ENCODE results near the gene UBE2E2.

UBE2E2 gene

GRCh38 chr3:23497156-23497555 lies 294.0 kb downstream of the UBE2E2 start:
- no peaks in the 10 kb centered on the region for H3K27me3 Mint-ChIP-seq
- H3K4me1 Mint-ChIP-seq (ENCODE audit: low read depth): no peaks in the 10 kb centered on the region
- H3K27ac Mint-ChIP-seq: no peak overlapping the region
- H3K4me3 Mint-ChIP-seq: no peak overlapping the region
- H3K9me3 Mint-ChIP-seq (ENCODE audit: low read depth): peaks cover 6% of the 10 kb centered on the region
- peaks cover 16% of the 10 kb centered on the region for H3K36me3 Mint-ChIP-seq

DNA sequence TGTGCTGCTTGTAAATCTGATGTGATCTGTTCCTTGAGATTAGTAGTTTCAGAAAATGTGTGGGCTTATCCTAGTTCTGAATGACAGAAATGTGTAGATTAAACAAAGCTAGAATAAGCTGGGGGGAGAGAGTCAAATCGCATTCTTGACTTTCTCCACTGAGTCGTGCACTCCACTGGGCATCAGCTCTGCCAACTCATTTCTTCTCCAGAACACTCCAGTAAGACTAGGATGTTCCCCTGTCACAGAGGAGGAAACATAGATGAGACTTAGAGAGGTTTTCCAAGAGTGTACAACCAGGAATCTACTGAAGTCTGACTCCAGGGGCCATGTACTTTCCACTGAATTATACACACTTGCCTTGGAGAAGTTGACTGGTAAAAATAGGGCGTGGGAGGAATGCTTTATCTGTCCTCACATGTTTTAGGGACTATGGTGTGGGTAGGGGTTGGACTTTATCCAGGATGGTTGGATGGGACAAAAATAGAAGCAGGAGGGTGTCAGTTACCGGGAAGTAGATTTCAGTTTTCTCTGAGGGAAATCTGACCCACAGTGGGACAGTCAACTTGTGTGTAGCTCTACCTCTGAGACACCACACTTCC lies 298.2 kb downstream of the UBE2E2 start:
- Mint-ChIP-seq H3K9me3 (ENCODE audit: low read depth) (peaks cover 6% of the 10 kb centered on the region), H3K4me3 (no peak overlapping the region), H3K27me3 (no peaks in the 10 kb centered on the region), H3K27ac (no peak overlapping the region), H3K36me3 (peaks cover 18% of the 10 kb centered on the region), H3K4me1 (ENCODE audit: low read depth) (no peaks in the 10 kb centered on the region)

DNA sequence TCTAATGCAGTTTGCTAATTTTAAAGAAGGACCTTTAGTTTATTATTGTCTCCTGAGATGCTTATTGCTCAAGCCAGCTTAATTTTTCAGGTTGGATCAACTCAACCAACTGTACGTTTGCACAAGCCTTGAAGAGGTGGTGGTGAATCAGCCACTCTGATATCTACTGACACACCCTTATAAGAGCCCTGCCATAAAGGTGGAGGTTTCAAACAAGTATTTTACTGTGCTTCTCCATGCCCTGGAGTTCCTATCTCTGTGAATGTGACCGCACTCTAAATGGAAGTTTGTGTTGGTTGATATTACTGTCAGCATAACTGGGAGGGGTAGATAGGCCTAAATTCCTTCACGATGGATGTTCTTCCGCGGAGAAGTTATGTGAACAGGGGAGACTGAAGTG lies 305.3 kb downstream of the UBE2E2 start:
- Mint-ChIP-seq H3K27ac (no peak overlapping the region), H3K4me3 (no peak overlapping the region), H3K36me3 (peaks cover 12% of the 10 kb centered on the region), H3K9me3 (ENCODE audit: low read depth) (no peaks in the 10 kb centered on the region), H3K4me1 (ENCODE audit: low read depth) (no peaks in the 10 kb centered on the region), H3K27me3 (no peaks in the 10 kb centered on the region)

DNA sequence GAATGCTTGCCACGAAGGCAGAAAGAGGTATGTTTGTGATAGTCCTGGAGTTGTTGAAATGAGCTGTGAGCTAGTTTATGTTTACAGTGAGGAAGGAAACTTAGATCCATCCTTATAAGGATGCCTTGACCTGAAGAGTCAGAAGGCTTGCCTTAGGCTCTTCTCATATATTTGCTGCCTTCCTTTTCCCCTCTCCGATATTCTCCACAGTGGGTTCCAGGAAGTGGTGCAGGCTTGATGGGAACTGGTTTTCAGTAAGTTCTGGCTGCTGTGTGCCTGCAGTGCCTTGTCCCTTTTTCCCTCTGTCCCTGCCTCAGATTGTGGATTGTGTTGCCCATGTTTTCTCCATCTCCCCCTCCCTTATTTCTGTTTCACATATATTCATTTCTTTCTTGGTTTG lies 315.3 kb downstream of the UBE2E2 start:
- H3K4me1 Mint-ChIP-seq (ENCODE audit: low read depth): no peaks in the 10 kb centered on the region
- no peak overlapping the region for H3K27ac Mint-ChIP-seq
- no peaks in the 10 kb centered on the region for H3K27me3 Mint-ChIP-seq
- H3K4me3 Mint-ChIP-seq: no peak overlapping the region
- peaks cover 3% of the 10 kb centered on the region for H3K9me3 Mint-ChIP-seq (ENCODE audit: low read depth)
- H3K36me3 Mint-ChIP-seq: peaks cover 3% of the 10 kb centered on the region

- peaks cover 3% of the 10 kb centered on the region for H3K9me3 Mint-ChIP-seq (ENCODE audit: low read depth)
- no peak overlapping the region for H3K4me3 Mint-ChIP-seq
- no peak overlapping the region for H3K27ac Mint-ChIP-seq
Observed at GRCh38 chr3:23519314-23520208, 316.4 kb downstream of the UBE2E2 start.

GRCh38 chr3:23527326-23527725 lies 324.2 kb downstream of the UBE2E2 start:
- Mint-ChIP-seq H3K36me3 (peaks cover 2% of the 10 kb centered on the region), H3K4me1 (ENCODE audit: low read depth) (no peaks in the 10 kb centered on the region), H3K27me3 (no peaks in the 10 kb centered on the region), H3K9me3 (ENCODE audit: low read depth) (no peaks in the 10 kb centered on the region), H3K4me3 (no peak overlapping the region), H3K27ac (no peak overlapping the region)

More at GRCh38 chr3:23519314-23520208, 316.4 kb downstream of the UBE2E2 start:
- H3K27me3 Mint-ChIP-seq: no peaks in the 10 kb centered on the region
- no peaks in the 10 kb centered on the region for H3K4me1 Mint-ChIP-seq (ENCODE audit: low read depth)
- peaks cover 3% of the 10 kb centered on the region for H3K36me3 Mint-ChIP-seq

- H3K4me1 Mint-ChIP-seq (ENCODE audit: low read depth): no peaks in the 10 kb centered on the region
- H3K9me3 Mint-ChIP-seq (ENCODE audit: low read depth): no peaks in the 10 kb centered on the region
- no peaks in the 10 kb centered on the region for H3K27me3 Mint-ChIP-seq
- H3K27ac Mint-ChIP-seq: no peak overlapping the region
- no peak overlapping the region for H3K4me3 Mint-ChIP-seq
- H3K36me3 Mint-ChIP-seq: peaks cover 10% of the 10 kb centered on the region
Observed at GRCh38 chr3:23533596-23533995, 330.5 kb downstream of the UBE2E2 start.

DNA sequence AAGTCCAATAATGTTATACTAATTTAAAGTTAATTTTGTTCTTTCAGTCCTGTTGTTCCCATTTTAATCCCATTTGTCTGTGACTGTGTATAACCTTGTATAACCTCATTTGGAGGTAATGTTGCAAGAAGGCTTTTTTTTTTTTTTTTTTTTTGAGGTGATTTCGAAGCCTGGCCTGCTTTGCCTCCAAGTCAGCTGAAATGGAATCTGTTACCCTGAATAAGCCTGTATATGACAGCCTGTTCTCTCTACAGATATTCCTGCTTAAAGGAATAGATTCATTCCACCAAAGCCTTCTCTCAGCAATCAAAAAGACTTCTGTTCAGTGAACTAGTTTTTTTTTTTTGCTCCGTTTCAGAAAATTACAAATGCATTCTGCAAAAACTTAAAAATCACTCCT lies 330.9 kb downstream of the UBE2E2 start:
- Mint-ChIP-seq H3K27ac (no peak overlapping the region), H3K4me3 (no peak overlapping the region), H3K4me1 (ENCODE audit: low read depth) (no peaks in the 10 kb centered on the region), H3K36me3 (peaks cover 10% of the 10 kb centered on the region), H3K27me3 (no peaks in the 10 kb centered on the region), H3K9me3 (ENCODE audit: low read depth) (no peaks in the 10 kb centered on the region)

DNA sequence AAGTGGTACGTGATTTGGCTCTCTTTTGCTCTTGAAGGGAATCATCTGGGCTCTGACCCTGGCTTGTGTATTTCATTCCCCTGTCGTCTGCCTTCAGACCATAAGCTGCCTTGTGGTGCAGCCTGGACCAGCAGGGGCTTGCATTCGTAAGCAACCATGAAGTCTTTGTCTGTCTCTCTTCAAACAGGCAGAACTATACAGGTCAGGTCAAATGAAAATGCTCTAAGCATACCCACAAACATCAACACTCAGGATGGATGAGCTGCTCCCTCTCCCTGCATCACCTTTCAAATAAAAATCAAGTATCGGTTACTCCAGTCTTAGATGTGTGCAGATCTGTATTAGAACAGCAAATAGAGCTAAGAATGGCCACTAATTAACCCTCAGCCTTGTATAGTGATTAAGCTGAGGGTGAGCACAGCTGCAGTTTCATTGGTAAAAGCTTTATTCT lies 334.0 kb downstream of the UBE2E2 start:
- no peaks in the 10 kb centered on the region for H3K4me1 Mint-ChIP-seq (ENCODE audit: low read depth)
- H3K4me3 Mint-ChIP-seq: no peak overlapping the region
- no peaks in the 10 kb centered on the region for H3K9me3 Mint-ChIP-seq (ENCODE audit: low read depth)
- no peak overlapping the region for H3K27ac Mint-ChIP-seq
- H3K36me3 Mint-ChIP-seq: peaks cover 10% of the 10 kb centered on the region
- no peaks in the 10 kb centered on the region for H3K27me3 Mint-ChIP-seq

DNA sequence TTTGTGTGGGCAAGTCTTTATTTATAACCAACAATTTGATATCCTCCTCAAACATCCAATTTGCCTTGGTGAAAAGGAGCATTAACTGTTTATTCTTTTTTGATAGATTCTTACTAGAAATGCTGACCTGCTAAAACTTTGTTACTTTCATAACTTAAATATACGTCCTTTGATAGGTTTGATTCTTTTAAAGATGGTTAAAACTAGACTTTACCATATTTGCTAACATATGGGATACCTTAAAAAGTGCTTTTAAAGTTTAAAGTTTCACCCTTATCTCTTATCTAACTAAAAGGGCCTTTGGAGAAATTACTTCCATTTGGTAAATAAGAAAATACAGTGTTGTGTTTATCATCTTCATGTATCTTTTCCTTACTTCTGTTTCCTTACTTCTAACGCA lies 336.1 kb downstream of the UBE2E2 start:
- Mint-ChIP-seq H3K4me1 (ENCODE audit: low read depth) (no peaks in the 10 kb centered on the region), H3K4me3 (no peak overlapping the region), H3K36me3 (peaks cover 5% of the 10 kb centered on the region), H3K27me3 (no peaks in the 10 kb centered on the region), H3K27ac (no peak overlapping the region), H3K9me3 (ENCODE audit: low read depth) (no peaks in the 10 kb centered on the region)

DNA sequence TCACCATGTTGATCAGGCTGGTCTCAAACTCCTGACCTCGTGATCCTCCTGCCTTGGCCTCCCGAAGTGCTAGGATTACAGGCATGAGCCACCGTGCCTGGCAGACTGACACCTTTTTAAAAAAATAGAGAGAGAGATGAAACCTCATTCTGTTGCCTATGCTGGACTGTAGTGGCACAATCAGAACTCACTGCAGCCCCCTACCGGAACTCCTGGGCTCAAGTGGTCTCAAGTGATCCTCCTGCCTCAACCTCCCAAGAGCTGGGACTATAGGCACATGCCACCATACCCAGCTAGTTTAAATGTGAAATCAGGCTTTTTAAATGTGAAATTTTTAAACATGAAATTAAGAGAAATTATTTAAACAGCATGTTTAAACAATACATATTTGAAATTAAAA lies 337.5 kb downstream of the UBE2E2 start:
- no peak overlapping the region for H3K27ac Mint-ChIP-seq
- H3K9me3 Mint-ChIP-seq (ENCODE audit: low read depth): no peaks in the 10 kb centered on the region
- no peaks in the 10 kb centered on the region for H3K4me1 Mint-ChIP-seq (ENCODE audit: low read depth)
- H3K36me3 Mint-ChIP-seq: peaks cover 5% of the 10 kb centered on the region
- no peak overlapping the region for H3K4me3 Mint-ChIP-seq
- H3K27me3 Mint-ChIP-seq: no peaks in the 10 kb centered on the region

DNA sequence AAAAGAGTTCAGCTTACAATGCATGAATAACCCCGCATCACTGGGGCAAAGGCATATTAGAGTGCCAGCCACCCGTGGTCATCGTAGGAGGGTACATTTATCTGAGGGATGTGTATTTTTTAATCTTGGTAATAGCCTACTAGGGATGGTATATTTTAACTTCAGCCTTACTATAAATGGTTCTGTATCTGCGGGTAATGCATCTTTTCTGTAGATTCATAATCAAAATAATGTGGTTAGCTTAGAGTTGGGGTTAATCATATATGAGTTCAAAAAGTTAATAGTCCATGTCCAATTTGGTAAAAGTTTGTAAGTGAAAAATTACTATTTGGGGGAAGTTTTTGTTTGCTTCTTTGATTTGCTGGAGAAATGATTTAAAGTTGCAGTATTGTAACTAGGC lies 339.0 kb downstream of the UBE2E2 start:
- no peaks in the 10 kb centered on the region for H3K9me3 Mint-ChIP-seq (ENCODE audit: low read depth)
- H3K4me1 Mint-ChIP-seq (ENCODE audit: low read depth): no peaks in the 10 kb centered on the region
- no peaks in the 10 kb centered on the region for H3K27me3 Mint-ChIP-seq
- H3K36me3 Mint-ChIP-seq: peaks cover 2% of the 10 kb centered on the region
- H3K4me3 Mint-ChIP-seq: no peak overlapping the region
- no peak overlapping the region for H3K27ac Mint-ChIP-seq

- no peaks in the 10 kb centered on the region for H3K4me1 Mint-ChIP-seq (ENCODE audit: low read depth)
- no peaks in the 10 kb centered on the region for H3K36me3 Mint-ChIP-seq
- H3K9me3 Mint-ChIP-seq (ENCODE audit: low read depth): no peaks in the 10 kb centered on the region
- no peaks in the 10 kb centered on the region for H3K27me3 Mint-ChIP-seq
- no peak overlapping the region for H3K27ac Mint-ChIP-seq
- H3K4me3 Mint-ChIP-seq: no peak overlapping the region
Observed at GRCh38 chr3:23546181-23546580, 343.1 kb downstream of the UBE2E2 start.

DNA sequence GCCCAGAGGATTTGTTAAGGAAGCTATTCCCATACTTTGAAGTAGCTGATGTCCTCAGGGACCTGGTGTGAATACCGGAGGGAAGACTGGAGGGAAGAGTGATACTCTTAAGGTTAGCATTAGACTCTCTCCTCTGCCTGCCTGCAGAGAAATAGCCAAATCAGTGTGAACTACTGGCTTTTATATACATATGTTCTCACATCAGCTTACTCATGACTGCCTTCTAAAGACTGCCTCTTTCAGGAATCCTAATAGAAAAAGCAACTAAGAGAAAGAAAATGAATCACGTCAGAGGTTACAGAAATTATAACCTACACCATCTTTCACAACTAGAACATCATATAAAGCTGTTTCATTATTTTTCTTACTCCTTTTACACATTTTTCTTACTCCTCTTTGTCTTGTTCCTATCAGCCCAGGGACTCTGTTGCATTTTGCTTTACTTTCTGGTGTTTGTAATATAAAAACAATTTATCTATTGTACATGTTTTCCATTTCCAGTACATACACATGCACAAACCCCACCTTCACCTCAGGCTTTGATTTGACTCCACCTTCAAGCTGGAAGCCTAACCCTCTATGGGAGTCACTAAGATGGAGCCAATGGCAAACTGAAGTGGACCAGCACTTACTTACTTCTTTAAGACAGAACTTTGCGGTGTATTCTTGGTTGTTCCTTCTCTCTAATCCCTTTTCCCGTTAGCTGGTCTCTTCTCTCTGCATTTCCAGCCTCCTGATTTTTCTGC lies 345.0 kb downstream of the UBE2E2 start:
- H3K27me3 Mint-ChIP-seq: no peaks in the 10 kb centered on the region
- H3K36me3 Mint-ChIP-seq: no peaks in the 10 kb centered on the region
- no peaks in the 10 kb centered on the region for H3K4me1 Mint-ChIP-seq (ENCODE audit: low read depth)
- no peaks in the 10 kb centered on the region for H3K9me3 Mint-ChIP-seq (ENCODE audit: low read depth)
- H3K27ac Mint-ChIP-seq: no peak overlapping the region
- H3K4me3 Mint-ChIP-seq: no peak overlapping the region

DNA sequence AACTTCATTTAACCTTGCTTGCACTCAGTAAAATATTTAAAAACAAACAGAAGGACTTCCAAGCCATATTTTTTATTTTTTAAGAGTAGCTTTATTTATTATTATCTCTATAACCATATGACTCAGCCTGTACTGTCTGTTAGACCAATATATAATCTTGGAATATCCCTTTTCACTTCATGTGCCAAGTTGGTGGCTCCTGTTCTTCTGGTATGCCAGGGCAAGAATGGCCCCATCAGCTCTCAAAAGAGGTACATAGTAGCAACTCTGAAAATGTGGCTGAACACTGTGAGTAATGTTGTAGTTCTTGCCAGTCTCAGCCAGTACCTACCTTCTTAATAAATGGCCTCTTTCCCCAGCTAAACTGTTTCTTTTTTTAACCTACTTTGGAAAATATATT lies 345.6 kb downstream of the UBE2E2 start:
- no peak overlapping the region for H3K4me3 Mint-ChIP-seq
- H3K27ac Mint-ChIP-seq: no peak overlapping the region
- H3K9me3 Mint-ChIP-seq (ENCODE audit: low read depth): no peaks in the 10 kb centered on the region

More for the DNA sequence above, 345.6 kb downstream of the UBE2E2 start:
- no peaks in the 10 kb centered on the region for H3K4me1 Mint-ChIP-seq (ENCODE audit: low read depth)
- H3K36me3 Mint-ChIP-seq: no peaks in the 10 kb centered on the region
- no peaks in the 10 kb centered on the region for H3K27me3 Mint-ChIP-seq
